Liver (tissue), 3 donors: ENCODE measurements around the gene PCNP.

Source experiments
- RAD21 ChIP-seq, 2 donors: IDR thresholded peaks; 2 replicates each; pipeline ENCODE4 v1.6.1; 2016; ENCODE audit warnings: antibody characterized with exemption in 2 of 2, mild to moderate bottlenecking in 2 of 2
- YY1 ChIP-seq: IDR thresholded peaks from 2 replicates; pipeline ENCODE4 v1.6.1; 2016; ENCODE audit warnings: antibody characterized with exemption, mild to moderate bottlenecking
- TF ChIP-seq, protein P1 (sequence below): fragments of 150-350 bp; IDR thresholded peaks from 2 replicates; pipeline ENCODE4 v1.5.1; 2017; ENCODE audit warnings: improper control_type of control experiment, low read depth, low read length; ENCODE audit not compliant: missing input control
- donor health status: healthy.
- donor health status: healthy.

DNA sequence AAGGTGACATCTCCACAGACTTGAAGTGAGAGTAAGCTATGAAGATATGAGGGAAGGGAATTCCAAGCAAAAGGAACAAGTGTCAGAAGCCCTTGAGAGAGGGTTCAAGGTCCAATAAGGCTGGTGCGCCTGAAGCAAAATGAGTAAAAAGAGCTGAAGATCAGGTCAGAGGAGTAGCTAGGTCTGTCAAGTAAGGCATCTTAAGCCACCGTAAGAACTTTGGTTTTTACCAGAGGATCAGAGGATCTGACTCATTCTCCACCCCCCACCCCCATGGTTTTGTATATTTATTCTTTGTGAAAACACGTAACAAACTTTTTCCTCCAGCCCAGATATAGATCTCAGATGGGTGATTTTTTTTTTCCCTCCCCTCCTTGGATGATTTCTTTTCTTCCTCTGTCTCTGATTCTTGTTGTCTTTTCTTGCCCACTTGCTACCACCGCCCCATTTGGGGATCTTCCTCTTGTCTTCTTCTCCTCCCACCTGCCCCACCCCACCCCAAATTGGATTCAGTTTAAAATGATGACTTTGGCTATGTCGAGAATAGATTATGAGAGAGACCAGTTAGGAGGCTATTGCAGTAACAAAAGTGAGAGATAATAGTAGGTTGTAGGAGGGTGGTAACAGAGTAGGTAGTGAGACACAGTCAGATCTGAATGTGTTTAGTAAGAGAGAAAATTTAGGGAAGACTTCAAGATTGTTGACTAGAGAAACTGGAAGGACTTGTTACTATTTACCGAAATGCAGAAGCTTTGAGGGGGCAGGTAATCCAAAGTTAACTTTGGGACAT lies 6.3 kb upstream of the PCNP start:
- TF ChIP-seq YY1 (no peak), RAD21 (IDR thresholded peaks at IDR 0.05) (no peak)
- TF ChIP-seq, protein P1, sequence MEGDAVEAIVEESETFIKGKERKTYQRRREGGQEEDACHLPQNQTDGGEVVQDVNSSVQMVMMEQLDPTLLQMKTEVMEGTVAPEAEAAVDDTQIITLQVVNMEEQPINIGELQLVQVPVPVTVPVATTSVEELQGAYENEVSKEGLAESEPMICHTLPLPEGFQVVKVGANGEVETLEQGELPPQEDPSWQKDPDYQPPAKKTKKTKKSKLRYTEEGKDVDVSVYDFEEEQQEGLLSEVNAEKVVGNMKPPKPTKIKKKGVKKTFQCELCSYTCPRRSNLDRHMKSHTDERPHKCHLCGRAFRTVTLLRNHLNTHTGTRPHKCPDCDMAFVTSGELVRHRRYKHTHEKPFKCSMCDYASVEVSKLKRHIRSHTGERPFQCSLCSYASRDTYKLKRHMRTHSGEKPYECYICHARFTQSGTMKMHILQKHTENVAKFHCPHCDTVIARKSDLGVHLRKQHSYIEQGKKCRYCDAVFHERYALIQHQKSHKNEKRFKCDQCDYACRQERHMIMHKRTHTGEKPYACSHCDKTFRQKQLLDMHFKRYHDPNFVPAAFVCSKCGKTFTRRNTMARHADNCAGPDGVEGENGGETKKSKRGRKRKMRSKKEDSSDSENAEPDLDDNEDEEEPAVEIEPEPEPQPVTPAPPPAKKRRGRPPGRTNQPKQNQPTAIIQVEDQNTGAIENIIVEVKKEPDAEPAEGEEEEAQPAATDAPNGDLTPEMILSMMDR: no peak
